SK-N-MC (cell line): ENCODE measurements around the gene SLC7A5.
"Not testable (repeated sequence)": the region's sequence is repeated elsewhere in the genome, so short reads cannot be mapped to it uniquely, and the experiment has no call there.

Experiments used
- EZH2 ChIP-seq: fragments of 200-600 bp; sonication (generic); IDR thresholded peaks from one replicate; pipeline ENCODE4 v1.6.1; 2017; ENCODE audit warnings: antibody characterized with exemption
- POLR2AphosphoS5 ChIP-seq: IDR thresholded peaks from 2 replicates; pipeline ENCODE4 v1.6.1; 2012; ENCODE audit warnings: mild to moderate bottlenecking, low read depth, low read length, borderline replicate concordance

GRCh38 chr16:87817370-87817769, 51.9 kb downstream of the SLC7A5 start:
- TF ChIP-seq POLR2AphosphoS5, EZH2: not testable (repeated sequence)
